Measurements from ENCODE around the gene TMEM271. TPM values are rescaled to one million over a fixed set of nuclear protein-coding genes. Genes with fewer than 3 reads are reported as not detected.

Gene TMEM271
- 5.4 and 17.9 TPM in 2 replicates for total RNA-seq (2014; rRNA removed; shearing (Covaris generic))

GRCh38 chr4:576245-576821 is at the start of gene TMEM271:
Gene TMEM271, minus strand, starts transcription at chr4:576295. Its CDS starts 233 bp downstream, at chr4:576062.
- in situ Hi-C loops (cut with HindIII; ENCODE audit: low sequenced_read_pairs), result no loop called here
- peak; percentile 6 for DNase-seq (ENCODE audit: low spot score)

- in situ Hi-C loops (cut with HindIII; ENCODE audit: low sequenced_read_pairs), result no loop called here
- DNase-seq (ENCODE audit: low spot score), result no peak
Observed at GRCh38 chr4:625631-626161, 49.6 kb upstream of the TMEM271 start.

GRCh38 chr4:624705-625590 is 48.9 kb upstream of the TMEM271 start, which contains the start of gene PDE6B:
Gene PDE6B, plus strand, starts transcription at chr4:625573. Its CDS starts 54 bp downstream, at chr4:625627.
- in situ Hi-C loops (cut with HindIII; ENCODE audit: low sequenced_read_pairs), result no loop called here
- no peak for DNase-seq (ENCODE audit: low spot score)

- in situ Hi-C loops (cut with HindIII; ENCODE audit: low sequenced_read_pairs), result no loop called here
- DNase-seq (ENCODE audit: low spot score), result no peak
Observed at GRCh38 chr4:623914-624566, 47.9 kb upstream of the TMEM271 start.

- no peak for DNase-seq (ENCODE audit: low spot score)
- in situ Hi-C loops (cut with HindIII; ENCODE audit: low sequenced_read_pairs), result no loop called here
Observed at GRCh38 chr4:622996-623913, 47.2 kb upstream of the TMEM271 start.

- in situ Hi-C loops (cut with HindIII; ENCODE audit: low sequenced_read_pairs), result no loop called here
Observed at GRCh38 chr4:622071-622995, 46.2 kb upstream of the TMEM271 start.

GRCh38 chr4:621296-622070 is 45.4 kb upstream of the TMEM271 start:
- in situ Hi-C loops (cut with HindIII; ENCODE audit: low sequenced_read_pairs), result no loop called here

More at GRCh38 chr4:622071-622995, 46.2 kb upstream of the TMEM271 start:
- no peak for DNase-seq (ENCODE audit: low spot score)

GRCh38 chr4:620851-621261 is 44.8 kb upstream of the TMEM271 start:
- in situ Hi-C loops (cut with HindIII; ENCODE audit: low sequenced_read_pairs), result no loop called here
- DNase-seq (ENCODE audit: low spot score), result no peak

More at GRCh38 chr4:621296-622070, 45.4 kb upstream of the TMEM271 start:
- no peak for DNase-seq (ENCODE audit: low spot score)

GRCh38 chr4:620201-620600 is 44.1 kb upstream of the TMEM271 start:
- in situ Hi-C loops (cut with HindIII; ENCODE audit: low sequenced_read_pairs), result no loop called here
- no peak for DNase-seq (ENCODE audit: low spot score)

- DNase-seq (ENCODE audit: low spot score), result no peak
- in situ Hi-C loops (cut with HindIII; ENCODE audit: low sequenced_read_pairs), result no loop called here
Observed at GRCh38 chr4:617644-618641, 41.8 kb upstream of the TMEM271 start.

GRCh38 chr4:616911-617643 is 41.0 kb upstream of the TMEM271 start:
- no peak for DNase-seq (ENCODE audit: low spot score)
- in situ Hi-C loops (cut with HindIII; ENCODE audit: low sequenced_read_pairs), result no loop called here

- in situ Hi-C loops (cut with HindIII; ENCODE audit: low sequenced_read_pairs), result no loop called here
- DNase-seq (ENCODE audit: low spot score), result no peak
Observed at GRCh38 chr4:616091-616490, 40.0 kb upstream of the TMEM271 start.

GRCh38 chr4:613126-613525 is 37.0 kb upstream of the TMEM271 start:
- no peak for DNase-seq (ENCODE audit: low spot score)
- in situ Hi-C loops (cut with HindIII; ENCODE audit: low sequenced_read_pairs), result no loop called here

- in situ Hi-C loops (cut with HindIII; ENCODE audit: low sequenced_read_pairs), result no loop called here
- no peak for DNase-seq (ENCODE audit: low spot score)
Observed at GRCh38 chr4:612749-613125, 36.6 kb upstream of the TMEM271 start.

- in situ Hi-C loops (cut with HindIII; ENCODE audit: low sequenced_read_pairs), result no loop called here
- no peak for DNase-seq (ENCODE audit: low spot score)
Observed at GRCh38 chr4:612052-612748, 36.1 kb upstream of the TMEM271 start.

Data from G401 (cell line).